OCI-LY3 (cell line): Measurements from ENCODE around the gene EPC1.

ENCODE experiments used
- EZH2phosphoT487 ChIP-seq: fragments of 200-600 bp; shearing (Covaris generic); IDR thresholded peaks from 2 replicates; pipeline ENCODE4 v1.6.1; 2018; ENCODE audit warnings: antibody characterized with exemption, mixed run types, low read depth
- TF ChIP-seq, protein P1 (sequence below): fragments of 200-600, 300-600 bp; sonication (generic); IDR thresholded peaks from 2 replicates; pipeline ENCODE4 v1.5.1; 2014; ENCODE audit warnings: antibody characterized with exemption, low read length, low read depth

DNA sequence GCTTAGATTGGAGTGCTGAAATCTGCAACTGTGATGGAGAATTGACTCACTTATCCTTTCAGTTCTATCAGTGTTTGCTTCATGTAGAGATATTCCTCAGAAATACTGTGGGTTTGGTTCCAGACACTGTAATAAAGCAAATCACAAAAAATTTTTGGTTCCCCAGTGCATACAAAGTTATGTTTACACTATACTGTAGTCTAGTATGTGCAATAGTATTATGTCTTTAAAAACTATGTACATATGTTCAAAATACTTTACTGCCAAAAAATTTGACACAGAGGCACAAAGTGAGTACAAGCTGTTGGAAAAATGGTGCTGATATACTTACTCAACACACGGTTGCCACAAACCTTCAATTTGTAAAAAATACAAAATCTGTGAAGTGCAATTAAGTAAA, 112.5 kb downstream of the EPC1 start:
- TF ChIP-seq, protein P1, sequence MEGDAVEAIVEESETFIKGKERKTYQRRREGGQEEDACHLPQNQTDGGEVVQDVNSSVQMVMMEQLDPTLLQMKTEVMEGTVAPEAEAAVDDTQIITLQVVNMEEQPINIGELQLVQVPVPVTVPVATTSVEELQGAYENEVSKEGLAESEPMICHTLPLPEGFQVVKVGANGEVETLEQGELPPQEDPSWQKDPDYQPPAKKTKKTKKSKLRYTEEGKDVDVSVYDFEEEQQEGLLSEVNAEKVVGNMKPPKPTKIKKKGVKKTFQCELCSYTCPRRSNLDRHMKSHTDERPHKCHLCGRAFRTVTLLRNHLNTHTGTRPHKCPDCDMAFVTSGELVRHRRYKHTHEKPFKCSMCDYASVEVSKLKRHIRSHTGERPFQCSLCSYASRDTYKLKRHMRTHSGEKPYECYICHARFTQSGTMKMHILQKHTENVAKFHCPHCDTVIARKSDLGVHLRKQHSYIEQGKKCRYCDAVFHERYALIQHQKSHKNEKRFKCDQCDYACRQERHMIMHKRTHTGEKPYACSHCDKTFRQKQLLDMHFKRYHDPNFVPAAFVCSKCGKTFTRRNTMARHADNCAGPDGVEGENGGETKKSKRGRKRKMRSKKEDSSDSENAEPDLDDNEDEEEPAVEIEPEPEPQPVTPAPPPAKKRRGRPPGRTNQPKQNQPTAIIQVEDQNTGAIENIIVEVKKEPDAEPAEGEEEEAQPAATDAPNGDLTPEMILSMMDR: no peak
- no peak for TF ChIP-seq EZH2phosphoT487
